ENCODE results near the gene TUBB2B. TPM values are rescaled to one million over a fixed set of nuclear protein-coding genes. Genes with fewer than 3 reads are reported as not detected.
A peak's percentile ranks its signal among the peaks of the same experiment; 100 is the strongest.

The TUBB2B gene
- total RNA-seq, 1 donor from 2014 or later = 0.12 TPM

GRCh38 chr6:3263096-3263495 lies 35.6 kb upstream of the TUBB2B start:
- intact Hi-C loops (cut with micrococcal nuclease) = no loop called here
- no peaks in the 10 kb centered on the region for H3K9me3 Mint-ChIP-seq
- H3K4me1 Mint-ChIP-seq = peaks cover 37% of the 10 kb centered on the region
- H3K27me3 Mint-ChIP-seq = no peaks in the 10 kb centered on the region
- no peak overlapping the region for H3K4me3 Mint-ChIP-seq
- H3K27ac Mint-ChIP-seq = no peak overlapping the region
- DNase-seq = no peak
- H3K36me3 Mint-ChIP-seq (ENCODE audit: low read depth) = peaks cover 51% of the 10 kb centered on the region

DNA sequence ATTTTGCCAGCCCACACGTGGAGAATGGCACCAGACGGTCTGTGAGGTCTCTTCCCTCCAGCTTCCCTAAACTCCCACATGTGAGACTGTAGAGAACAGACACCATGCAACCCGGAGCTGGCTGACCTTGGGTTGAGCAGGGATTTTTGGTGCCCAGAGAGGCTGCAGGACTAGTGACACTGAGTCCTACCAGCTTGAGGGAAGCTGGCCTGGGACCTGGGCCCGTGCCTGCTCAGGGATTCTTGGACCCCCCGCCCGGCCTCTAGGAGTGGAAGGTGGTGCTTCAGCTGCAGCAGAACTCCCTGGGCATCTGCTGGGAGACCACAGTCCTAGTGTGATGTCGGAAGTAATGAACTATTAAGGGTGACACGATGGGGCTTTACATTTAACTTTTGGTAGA lies 34.5 kb upstream of the TUBB2B start:
- H3K27me3 Mint-ChIP-seq = peaks cover 5% of the 10 kb centered on the region
- H3K27ac Mint-ChIP-seq = no peak overlapping the region
- peak overlapping the region; percentile 96 for H3K4me3 Mint-ChIP-seq
- peaks cover 37% of the 10 kb centered on the region for H3K4me1 Mint-ChIP-seq
- DNase-seq = no peak
- intact Hi-C loops (cut with micrococcal nuclease) = no loop called here
- no peaks in the 10 kb centered on the region for H3K9me3 Mint-ChIP-seq
- peaks cover 46% of the 10 kb centered on the region for H3K36me3 Mint-ChIP-seq (ENCODE audit: low read depth)

GRCh38 chr6:3261518-3261820 lies 34.0 kb upstream of the TUBB2B start:
- Mint-ChIP-seq H3K9me3 (no peaks in the 10 kb centered on the region), H3K4me3 (peak overlapping the region; percentile 96), H3K27me3 (peaks cover 10% of the 10 kb centered on the region), H3K27ac (no peak overlapping the region), H3K36me3 (ENCODE audit: low read depth) (peaks cover 44% of the 10 kb centered on the region), H3K4me1 (peaks cover 37% of the 10 kb centered on the region)
- no peak for DNase-seq
- intact Hi-C loops (cut with micrococcal nuclease) = no loop called here

GRCh38 chr6:3260772-3261517 lies 33.5 kb upstream of the TUBB2B start:
- Mint-ChIP-seq H3K27ac (peak overlapping the region; percentile 55), H3K4me1 (peaks cover 37% of the 10 kb centered on the region), H3K36me3 (ENCODE audit: low read depth) (peaks cover 41% of the 10 kb centered on the region), H3K27me3 (peaks cover 11% of the 10 kb centered on the region), H3K4me3 (peak overlapping the region; percentile 96), H3K9me3 (no peaks in the 10 kb centered on the region)
- intact Hi-C loops (cut with micrococcal nuclease) = no loop called here
- no peak for DNase-seq

DNA sequence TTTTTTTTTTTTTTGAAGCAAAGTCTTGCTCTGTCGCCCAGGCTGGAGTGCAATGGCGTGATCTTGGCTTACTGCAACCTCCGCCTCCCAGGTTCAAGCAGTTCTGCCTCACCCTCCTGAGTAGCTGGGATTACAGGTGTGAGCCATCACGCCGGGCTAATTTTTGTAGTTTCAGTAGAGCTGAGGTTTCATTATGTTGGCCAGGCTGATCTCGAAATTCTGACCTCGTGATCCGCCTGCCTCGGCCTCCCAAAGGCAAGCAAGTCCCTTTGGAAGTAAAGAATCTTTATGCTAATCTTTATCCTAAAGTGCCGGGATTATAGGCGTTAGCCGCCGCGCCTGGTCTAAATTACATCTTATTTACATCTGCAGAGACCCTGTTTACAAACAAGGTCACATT lies 32.8 kb upstream of the TUBB2B start:
- Mint-ChIP-seq H3K9me3 (no peaks in the 10 kb centered on the region), H3K36me3 (ENCODE audit: low read depth) (peaks cover 41% of the 10 kb centered on the region), H3K4me1 (peaks cover 37% of the 10 kb centered on the region), H3K4me3 (peak overlapping the region; percentile 96), H3K27ac (no peak overlapping the region), H3K27me3 (peaks cover 14% of the 10 kb centered on the region)
- intact Hi-C loops (cut with micrococcal nuclease) = no loop called here
- no peak for DNase-seq

DNA sequence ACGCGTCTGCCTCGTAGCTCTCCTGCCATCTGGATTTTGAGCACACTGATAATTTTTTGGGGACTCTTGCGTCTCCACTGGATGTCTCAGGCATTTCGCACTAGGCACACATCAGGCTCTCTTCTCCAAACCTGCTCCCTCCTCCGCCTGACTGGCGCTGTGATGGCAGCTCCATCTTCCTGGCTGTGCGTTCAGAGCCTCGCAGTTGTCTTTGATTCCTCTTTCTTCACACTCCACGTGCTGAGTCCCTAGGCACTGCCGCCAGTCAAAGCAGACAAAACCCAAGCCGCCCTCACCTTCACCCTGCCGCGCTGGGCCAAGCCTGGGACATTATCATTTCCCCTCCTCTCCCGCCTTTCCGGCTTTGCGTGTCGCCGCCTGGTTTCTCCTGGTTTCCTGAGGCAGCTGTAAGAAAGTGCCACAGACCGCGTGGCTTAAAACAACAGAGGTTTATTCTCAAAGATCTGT lies 32.1 kb upstream of the TUBB2B start:
- peaks cover 35% of the 10 kb centered on the region for H3K36me3 Mint-ChIP-seq (ENCODE audit: low read depth)
- peak; percentile 81 for DNase-seq
- H3K9me3 Mint-ChIP-seq = no peaks in the 10 kb centered on the region
- peaks cover 37% of the 10 kb centered on the region for H3K4me1 Mint-ChIP-seq
- peak overlapping the region; percentile 98 for H3K27ac Mint-ChIP-seq
- intact Hi-C loops (cut with micrococcal nuclease) = loop anchor here (1.0 to 10.0 kb wide), 8 partner anchors 51 to 878 kb away; partner anchors contain the start of genes ECI2, NQO2, RIPK1 and WRNIP1
- peaks cover 17% of the 10 kb centered on the region for H3K27me3 Mint-ChIP-seq
- peak overlapping the region; percentile 96 for H3K4me3 Mint-ChIP-seq

DNA sequence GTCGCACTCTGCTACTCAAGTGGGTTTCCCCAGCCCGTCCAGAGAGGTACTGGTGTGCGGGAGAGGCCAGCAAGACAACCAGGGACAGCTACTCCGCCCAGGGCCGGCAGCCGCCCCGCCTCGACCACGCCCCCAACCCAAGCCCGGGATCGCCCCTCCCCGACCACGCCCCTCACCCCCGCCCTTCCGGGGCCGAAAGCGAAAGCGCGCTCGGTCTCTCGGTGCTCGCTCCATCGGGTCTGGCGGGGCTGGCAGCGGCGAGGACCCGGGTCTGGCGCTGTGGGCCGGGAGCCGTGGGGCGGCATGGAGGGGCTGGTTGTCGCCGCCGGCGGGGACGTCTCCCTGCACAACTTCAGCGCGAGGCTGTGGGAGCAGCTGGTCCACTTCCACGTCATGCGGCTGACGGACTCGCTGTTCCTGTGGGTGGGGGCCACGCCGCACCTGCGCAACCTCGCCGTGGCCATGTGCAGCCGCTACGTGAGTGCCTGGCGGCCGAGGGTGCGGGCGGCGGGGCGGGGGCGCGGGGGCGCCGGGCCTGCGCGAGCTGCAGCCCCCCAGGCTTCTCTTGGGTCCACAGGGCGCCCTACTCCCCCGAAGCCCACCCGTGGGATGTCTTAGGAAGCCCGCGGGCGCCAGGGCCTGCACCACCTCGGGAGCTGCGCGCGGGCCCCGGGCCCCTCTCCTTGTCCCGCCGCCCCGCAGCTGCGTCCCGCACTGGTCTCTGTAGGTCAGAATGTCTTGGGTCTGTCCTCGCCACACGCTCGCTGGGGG lies 31.5 kb upstream of the TUBB2B start, which contains the start of gene PSMG4:
Gene PSMG4 (plus strand): TSS at position 228 of the 771 bp plus-strand sequence. CDS start 76 bp downstream, at position 304.
- peak within 1 kb of the TSS; percentile 98 for H3K27ac Mint-ChIP-seq
- peaks cover 30% of the 10 kb centered on the region for H3K36me3 Mint-ChIP-seq (ENCODE audit: low read depth)
- H3K27me3 Mint-ChIP-seq = peaks cover 19% of the 10 kb centered on the region
- H3K4me1 Mint-ChIP-seq = peaks cover 33% of the 10 kb centered on the region
- H3K9me3 Mint-ChIP-seq = no peaks in the 10 kb centered on the region
- DNase-seq = peak; percentile 98
- H3K4me3 Mint-ChIP-seq = peak within 1 kb of the TSS; percentile 96
- intact Hi-C loops (cut with micrococcal nuclease) = loop anchor here (1.0 to 10.0 kb wide), 9 partner anchors 50 to 878 kb away; partner anchors contain the start of genes BPHL, ECI2, NQO2 and RIPK1

DNA sequence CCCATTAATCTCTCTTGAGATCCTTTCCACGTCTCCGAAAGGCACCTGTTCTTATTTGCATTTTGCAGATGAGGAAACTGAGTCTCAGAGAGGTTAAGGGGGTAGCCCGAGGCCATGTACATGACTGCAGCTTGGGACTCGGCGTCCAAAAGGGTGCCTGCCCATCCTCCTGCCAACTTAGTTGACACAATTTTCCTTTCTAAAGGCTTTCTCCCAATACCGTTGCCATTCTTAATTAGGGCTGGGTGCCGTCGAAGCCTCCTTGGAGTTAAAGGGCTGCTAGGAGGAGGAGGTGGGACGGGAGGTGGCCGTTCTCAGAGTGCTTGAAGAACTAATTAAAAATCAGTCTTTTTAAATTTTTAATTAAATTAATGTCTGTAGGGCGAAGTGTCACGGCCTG lies 30.7 kb upstream of the TUBB2B start:
- Mint-ChIP-seq H3K36me3 (ENCODE audit: low read depth) (peaks cover 23% of the 10 kb centered on the region), H3K9me3 (no peaks in the 10 kb centered on the region), H3K4me1 (peaks cover 29% of the 10 kb centered on the region), H3K27ac (no peak overlapping the region), H3K4me3 (peak overlapping the region; percentile 72), H3K27me3 (peaks cover 19% of the 10 kb centered on the region)
- DNase-seq = no peak
- intact Hi-C loops (cut with micrococcal nuclease) = loop anchor here (1.0 to 10.0 kb wide), 8 partner anchors 49 to 879 kb away; partner anchors contain the start of genes BPHL, ECI2, NQO2 and WRNIP1

DNA sequence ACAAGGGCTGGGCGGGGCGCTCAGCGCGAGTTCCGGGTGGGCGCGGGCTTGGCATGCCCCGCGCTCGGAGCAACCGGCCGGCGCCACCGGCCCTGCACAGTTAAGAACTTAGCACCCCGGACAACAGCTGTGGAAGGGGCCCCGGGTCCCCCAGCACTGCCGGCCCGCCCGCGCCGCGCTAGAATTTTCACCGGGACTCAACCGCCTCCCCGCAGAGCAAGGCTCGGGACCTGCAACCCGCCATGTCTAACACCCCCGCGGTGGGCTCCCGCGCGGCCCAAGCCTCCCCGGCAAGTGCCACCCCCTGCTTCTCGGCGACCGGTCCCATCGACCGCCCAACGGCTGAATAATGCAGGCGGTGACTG lies 26.1 kb upstream of the TUBB2B start:
- Mint-ChIP-seq H3K9me3 (no peaks in the 10 kb centered on the region), H3K36me3 (ENCODE audit: low read depth) (no peaks in the 10 kb centered on the region), H3K27me3 (peaks cover 36% of the 10 kb centered on the region), H3K4me3 (no peak overlapping the region), H3K27ac (no peak overlapping the region), H3K4me1 (peaks cover 6% of the 10 kb centered on the region)
- no peak for DNase-seq
- intact Hi-C loops (cut with micrococcal nuclease) = loop anchor here (10.0 kb wide), 1 partner anchor 761 kb away; no protein-coding TSS in a partner anchor

- H3K36me3 Mint-ChIP-seq (ENCODE audit: low read depth) = no peaks in the 10 kb centered on the region
- H3K4me3 Mint-ChIP-seq = no peak overlapping the region
Measured at GRCh38 chr6:3252861-3253596, 25.6 kb upstream of the TUBB2B start.

DNA sequence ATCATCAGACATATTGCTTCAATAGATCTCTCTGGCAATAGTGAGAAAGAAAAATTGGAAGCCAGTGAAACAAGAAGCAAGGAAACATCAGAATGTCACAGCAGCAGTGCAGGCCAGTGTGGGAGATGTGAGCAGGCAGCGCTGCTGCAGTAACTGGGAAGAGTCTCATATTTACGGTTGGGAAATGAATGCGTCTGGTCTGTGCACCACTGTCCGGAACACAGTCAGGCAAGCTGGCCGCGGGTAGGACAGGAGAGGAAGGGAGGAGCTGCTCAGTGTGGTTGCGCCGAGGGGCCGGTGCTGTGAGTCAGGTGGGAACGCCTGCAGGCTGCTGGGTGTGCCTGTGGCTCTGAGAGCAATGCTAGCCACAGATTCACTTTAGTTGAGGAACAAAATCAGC lies 24.9 kb upstream of the TUBB2B start:
- Mint-ChIP-seq H3K4me1 (peaks cover 6% of the 10 kb centered on the region), H3K36me3 (ENCODE audit: low read depth) (no peaks in the 10 kb centered on the region), H3K4me3 (no peak overlapping the region), H3K27ac (no peak overlapping the region), H3K9me3 (no peaks in the 10 kb centered on the region), H3K27me3 (peaks cover 45% of the 10 kb centered on the region)
- peak; percentile 57 for DNase-seq
- intact Hi-C loops (cut with micrococcal nuclease) = loop anchor here (10.0 kb wide), 1 partner anchor 762 kb away; no protein-coding TSS in a partner anchor

More at GRCh38 chr6:3252861-3253596, 25.6 kb upstream of the TUBB2B start:
- intact Hi-C loops (cut with micrococcal nuclease) = loop anchor here (10.0 kb wide), 1 partner anchor 762 kb away; no protein-coding TSS in a partner anchor
- H3K27ac Mint-ChIP-seq = no peak overlapping the region
- H3K9me3 Mint-ChIP-seq = no peaks in the 10 kb centered on the region
- H3K4me1 Mint-ChIP-seq = peaks cover 6% of the 10 kb centered on the region
- peak; percentile 56 for DNase-seq
- peaks cover 42% of the 10 kb centered on the region for H3K27me3 Mint-ChIP-seq

- Mint-ChIP-seq H3K4me1 (peaks cover 6% of the 10 kb centered on the region), H3K27me3 (peaks cover 43% of the 10 kb centered on the region), H3K36me3 (ENCODE audit: low read depth) (no peaks in the 10 kb centered on the region), H3K4me3 (peak overlapping the region; percentile 24), H3K27ac (no peak overlapping the region), H3K9me3 (no peaks in the 10 kb centered on the region)
- intact Hi-C loops (cut with micrococcal nuclease) = loop anchor here (1.0 to 10.0 kb wide), 3 partner anchors 21 to 763 kb away; no protein-coding TSS in a partner anchor
- peak; percentile 95 for DNase-seq
Measured at GRCh38 chr6:3251462-3252314, 24.2 kb upstream of the TUBB2B start.

Measured in activated CD4-positive, alpha-beta T cell treated with anti-CD3 and anti-CD28 coated beads, Interleukin-2, amount 10 ng/mL, durations not matched to agents 24 days and 14 days (primary cell).